GM12878 (cell line): ENCODE results near the gene PRKACG. TPM values are rescaled to one million over a fixed set of nuclear protein-coding genes. Genes with fewer than 3 reads are reported as not detected.

Experiments used
- ATAC-seq: fragments of 200-7000 bp; cut with Tn5 transposase; 3 replicates; pipeline ENCODE4 v1.9.1; 2020; ENCODE audit warnings: mild to moderate bottlenecking, moderate library complexity
- BruUV-seq: library from RNA; stranded (reverse); fragments of 400-500 nt; replicated peaks from 2 replicates; lab custom pipeline; 2021; lab: Mats Ljungman, UMichigan
- CTCF ChIA-PET: fragments of 300-600 bp; sonication (Branson Sonifier 250); formaldehyde crosslinking; extraction: SDS; loops from one replicate; lab custom pipeline; 2021; ENCODE audit warnings: inconsistent platforms; lab: Yijun Ruan, JAX
- POLR2A ChIA-PET: fragments of 350-600 bp; formaldehyde crosslinking; extraction: SDS; loops from one replicate; lab custom pipeline; 2021; ENCODE audit warnings: inconsistent platforms; lab: Charles Lee
- RAD21 ChIA-PET: fragments of 300-600 bp; sonication (Branson Sonifier 250); formaldehyde crosslinking; loops from one replicate; lab custom pipeline; 2023; ENCODE audit warnings: antibody characterized with exemption; ENCODE audit not compliant: unreplicated experiment; lab: Charles Lee
- SMC1A ChIA-PET: fragments of 300-600 bp; sonication (Branson Sonifier 250); formaldehyde crosslinking; loops from one replicate; lab custom pipeline; 2023; ENCODE audit not compliant: unreplicated experiment, uncharacterized antibody; lab: Charles Lee
- DNase-seq: peaks from one replicate; pipeline ENCODE4 v3.0.0-alpha.2; 2011; ENCODE audit warnings: low read depth, low spot score
- FAIRE-seq: peaks from 3 replicates; lab custom pipeline; 2011; peaks lifted over from hg19 to GRCh38; lab: Jason Lieb, UNC
- H2AFZ ChIP-seq: 2 replicates; pipeline ENCODE4 v1.6.0; 2011; ENCODE audit warnings: low read depth, low read length, control low read depth; ENCODE audit not compliant: control insufficient read depth
- H3K27ac ChIP-seq: 2 replicates; pipeline ENCODE4 v1.5.1; 2011; ENCODE audit warnings: control low read depth; ENCODE audit not compliant: control insufficient read depth, insufficient read depth
- H3K27me3 ChIP-seq, 2 experiments: replicated peaks in 1 of 2; 2 replicates each; pipeline versions ENCODE4 v1.6.0 to v1.6.1; 2011; ENCODE audit warnings: low read length in 1 of 2; ENCODE audit not compliant: control insufficient read depth in 2 of 2, insufficient read depth in 2 of 2
- H3K36me3 ChIP-seq, 2 experiments: 2 replicates each; pipeline ENCODE4 v1.5.1; 2011; ENCODE audit warnings: low read length in 1 of 2; ENCODE audit not compliant: control insufficient read depth in 2 of 2, insufficient read depth in 2 of 2
- H3K4me1 ChIP-seq: 2 replicates; pipeline ENCODE4 v1.6.1; 2011; ENCODE audit warnings: mild to moderate bottlenecking, low read length, moderate library complexity, mixed read lengths; ENCODE audit not compliant: control insufficient read depth, insufficient read depth
- H3K4me2 ChIP-seq: 2 replicates; pipeline ENCODE4 v1.6.0; 2011; ENCODE audit warnings: control low read depth; ENCODE audit not compliant: control insufficient read depth, insufficient read depth
- H3K4me3 ChIP-seq: fragments of 200-600 bp; sonication (generic); 2 replicates; pipeline ENCODE4 v1.5.1; 2016
- H3K79me2 ChIP-seq: 2 replicates; pipeline ENCODE4 v1.6.0; 2011; ENCODE audit warnings: low read length; ENCODE audit not compliant: control insufficient read depth, insufficient read depth
- H3K9ac ChIP-seq: 2 replicates; pipeline ENCODE4 v1.8.0; 2011; ENCODE audit warnings: low read length, control low read depth, mixed read lengths; ENCODE audit not compliant: control insufficient read depth, insufficient read depth
- H3K9me3 ChIP-seq: replicated peaks from 3 replicates; pipeline ENCODE4 v1.5.1; 2011; ENCODE audit warnings: mild to moderate bottlenecking, low read length; ENCODE audit not compliant: control insufficient read depth, insufficient read depth
- H4K20me1 ChIP-seq: 2 replicates; pipeline ENCODE4 v1.6.0; 2011; ENCODE audit not compliant: control insufficient read depth, insufficient read depth
- BMI1 ChIP-seq: fragments of 450-650 bp; IDR thresholded peaks from 2 replicates; pipeline ENCODE4 v1.6.1; 2016; ENCODE audit warnings: mild to moderate bottlenecking, moderate library complexity, borderline replicate concordance
- CHD4 ChIP-seq: fragments of 200-600 bp; sonication (generic); IDR thresholded peaks from 2 replicates; pipeline ENCODE4 v1.6.1; 2016; ENCODE audit warnings: mild to moderate bottlenecking
- MLLT1 ChIP-seq: fragments of 450-650 bp; IDR thresholded peaks from 2 replicates; pipeline ENCODE4 v1.6.1; 2016; ENCODE audit warnings: mild to moderate bottlenecking
- RFX5 ChIP-seq: IDR thresholded peaks from 2 replicates; pipeline ENCODE4 v1.6.1; 2011; ENCODE audit warnings: low read depth, low read length, improper control_type of control experiment
- SIX5 ChIP-seq: IDR thresholded peaks from 2 replicates; pipeline ENCODE4 v1.6.1; 2011; ENCODE audit warnings: mild to moderate bottlenecking, low read depth, low read length, moderate library complexity; ENCODE audit not compliant: severe bottlenecking
- SP1 ChIP-seq: IDR thresholded peaks from one replicate; pipeline ENCODE4 v1.6.1; 2011; ENCODE audit warnings: low read depth, low read length
- SRF ChIP-seq, 2 experiments: IDR thresholded peaks; 2 replicates each; pipeline ENCODE4 v1.6.1; 2011; ENCODE audit warnings: low read depth in 2 of 2, low read length in 2 of 2, mild to moderate bottlenecking in 1 of 2, moderate library complexity in 1 of 2
- ZBTB33 ChIP-seq: fragments of 450-650 bp; IDR thresholded peaks from 2 replicates; pipeline ENCODE4 v1.6.1; 2017; ENCODE audit warnings: mild to moderate bottlenecking
- ZNF207 ChIP-seq: fragments of 450-650 bp; IDR thresholded peaks from 2 replicates; pipeline ENCODE4 v1.6.1; 2014; ENCODE audit warnings: antibody characterized with exemption, mild to moderate bottlenecking, borderline replicate concordance
- ZNF24 ChIP-seq: fragments of 450-650 bp; IDR thresholded peaks from 2 replicates; pipeline ENCODE4 v1.6.1; 2017; ENCODE audit warnings: antibody characterized with exemption, mild to moderate bottlenecking
- WGBS: methylation state at CpG from one replicate; pipeline ENCODE4 v1.1.6; 2016; ENCODE audit warnings: low lambda C conversion rate; ENCODE audit not compliant: insufficient replicate concordance, insufficient coverage; ENCODE audit errors: missing lambda C conversion rate; 5-methylcytosine and 5-hydroxymethylcytosine counted together
- in situ Hi-C: fragments of 300-500 bp; cut with MboI; formaldehyde crosslinking; loops from 9 replicates; pipeline ENCODE4 v1.14.3; 2018; ENCODE audit warnings: mixed read lengths
- intact Hi-C: fragments of 100-400 bp; cut with micrococcal nuclease; formaldehyde crosslinking; loops from one replicate; pipeline ENCODE4 v1.14.2; 2022; ENCODE audit not compliant: unreplicated experiment
- polyA plus RNA-seq, 11 experiments: library from polyadenylated mRNA; depleted of rRNA in 4 of 11; unstranded in 6 of 11; stranded (reverse) in 5 of 11; fragments of >200 nt; fragmentation: Nextera tagmentation in 4 of 11; fragmentation: Illumina TruSeq in 1 of 11; extraction: Ambion mirVana in 4 of 11; extraction: Trizol in 1 of 11; gene quantifications; 1 replicate in 1 of 11; 2 replicates in 10 of 11; pipeline versions ENCODE4 v1.2.1 to v1.2.3, GENCODE V29; 2011 to 2016; ENCODE audit warnings: inconsistent platforms in 2 of 11, missing spikeins in 2 of 11, low read depth in 1 of 11
- total RNA-seq, 4 experiments: library from RNA; depleted of rRNA in 3 of 4; stranded (reverse); fragments of >200 nt in 3 of 4; fragmentation: Illumina TruSeq in 1 of 4; extraction: Trizol in 1 of 4; gene quantifications; 2 replicates each; pipeline versions ENCODE4 v1.2.1 to v1.2.3, GENCODE V29; 2013 to 2021

The PRKACG gene
- total and polyA plus RNA-seq, 10 of the 15 experiments (the other 5 are each of a cell fraction or from before 2014, with no cell fraction given), result not detected

- H3K36me3 ChIP-seq, result no peaks in the 10 kb centered on the region
- intact Hi-C loops, result no loop called here
- no peak overlapping the region for H3K4me2 ChIP-seq
- peaks cover 16% of the 10 kb centered on the region for H3K4me1 ChIP-seq
- ChIA-PET POLR2A (interaction anchor here (1.3 to 1.7 kb wide), 2 partner anchors 9 to 20 kb away, joined by 3 to 6 read pairs; no protein-coding TSS in a partner anchor), CTCF (interaction anchor here (1.1 to 7.1 kb wide), 5 partner anchors 9 to 36 kb away, joined by 5 to 56 read pairs (median 7); no protein-coding TSS in a partner anchor), RAD21 (interaction anchor here (0.9 to 5.7 kb wide), 4 partner anchors 12 to 20 kb away, joined by 4 to 41 read pairs (median 20); no protein-coding TSS in a partner anchor), SMC1A (interaction anchor here (0.9 to 8.0 kb wide), 4 partner anchors 9 to 36 kb away, joined by 3 to 160 read pairs (median 45); no protein-coding TSS in a partner anchor)
- H3K9ac ChIP-seq, result no peak overlapping the region
- DNase-seq, result no peak
- no peak overlapping the region for H2AFZ ChIP-seq
- no peak for FAIRE-seq
- WGBS, result 96% methylated on average over 3 of the region's 3 CpGs
- no peaks in the 10 kb centered on the region for H3K79me2 ChIP-seq
- no peaks in the 10 kb centered on the region for H3K27me3 ChIP-seq
- no peak overlapping the region for H3K27ac ChIP-seq
- BruUV-seq, result no TSS peak
- no peak for TF ChIP-seq CHD4
- TF ChIP-seq ZBTB33, result no peak
- TF ChIP-seq MLLT1, result no peak
- TF ChIP-seq SIX5, result no peak
- no peak for TF ChIP-seq ZNF207
- TF ChIP-seq ZNF24, result no peak
- TF ChIP-seq SRF (IDR thresholded peaks at IDR 0.05; ENCODE audit: low read depth in 2 of 2, low read length in 2 of 2), result no peak
- no peak for TF ChIP-seq RFX5
- TF ChIP-seq BMI1, result no peak
- TF ChIP-seq SP1, result no peak
- no peak overlapping the region for H3K4me3 ChIP-seq
- in situ Hi-C loops, result no loop called here
- no peaks in the 10 kb centered on the region for H3K9me3 ChIP-seq
- ATAC-seq, result no peak
- no peaks in the 10 kb centered on the region for H4K20me1 ChIP-seq
Measured at GRCh38 chr9:68963416-68963815, 50.5 kb downstream of the PRKACG start.

Other genes starting within 250 kb of the PRKACG start
- 7.3 and 8.9 TPM in 2 replicates for gene FXN, start 21.6 kb upstream of the PRKACG start, total RNA-seq (2014; rRNA removed)
- gene FXN, start 21.6 kb upstream of the PRKACG start, total RNA-seq (2014; rRNA removed; fragmentation: Illumina TruSeq; extraction: Trizol), result 15.7 and 16.9 TPM in 2 replicates
- gene FXN, start 21.6 kb upstream of the PRKACG start, total RNA-seq (2021), result 20.6 and 23.8 TPM in 2 replicates
- gene FXN, start 21.6 kb upstream of the PRKACG start, polyA plus RNA-seq (2011; rRNA removed), result 26.4 and 28.8 TPM in 2 replicates
- 32.6 and 39.8 TPM in 2 replicates for gene FXN, start 21.6 kb upstream of the PRKACG start, polyA plus RNA-seq (2014; fragmentation: Illumina TruSeq; extraction: Trizol)
- gene FXN, start 21.6 kb upstream of the PRKACG start, polyA plus RNA-seq (2014; fragmentation: Nextera tagmentation; extraction: Ambion mirVana), result 10 to 100 TPM; 21.0 to 22.3 TPM
- 21.4 and 22.5 TPM in 2 replicates for gene FXN, start 21.6 kb upstream of the PRKACG start, polyA plus RNA-seq (2014; rRNA removed)
- gene FXN, start 21.6 kb upstream of the PRKACG start, polyA plus RNA-seq (2016; fragmentation: Nextera tagmentation; extraction: Ambion mirVana), result 10 to 100 TPM; 72.0 to 78.0 TPM
- 29.8 and 30.8 TPM in 2 replicates for gene TJP2, start 160.2 kb upstream of the PRKACG start, total RNA-seq (2014; rRNA removed)
- 29.0 and 30.1 TPM in 2 replicates for gene TJP2, start 160.2 kb upstream of the PRKACG start, total RNA-seq (2014; rRNA removed; fragmentation: Illumina TruSeq; extraction: Trizol)
- 35.8 and 37.2 TPM in 2 replicates for gene TJP2, start 160.2 kb upstream of the PRKACG start, total RNA-seq (2021)
- 59.9 and 75.4 TPM in 2 replicates for gene TJP2, start 160.2 kb upstream of the PRKACG start, polyA plus RNA-seq (2011; rRNA removed)
- gene TJP2, start 160.2 kb upstream of the PRKACG start, polyA plus RNA-seq (2014; fragmentation: Illumina TruSeq; extraction: Trizol), result 29.6 and 36.6 TPM in 2 replicates
- gene TJP2, start 160.2 kb upstream of the PRKACG start, polyA plus RNA-seq (2014; fragmentation: Nextera tagmentation; extraction: Ambion mirVana), result 10 to 100 TPM in 1 of 2 experiments, 1 to 10 TPM in 1; 6.4 to 12.6 TPM
- gene TJP2, start 160.2 kb upstream of the PRKACG start, polyA plus RNA-seq (2014; rRNA removed), result 23.6 and 27.5 TPM in 2 replicates
- gene TJP2, start 160.2 kb upstream of the PRKACG start, polyA plus RNA-seq (2016; fragmentation: Nextera tagmentation; extraction: Ambion mirVana), result 10 to 100 TPM; 34.3 to 37.8 TPM